ENCODE results near the gene CHST2.

- TF ChIP-seq CTCF (optimal IDR thresholded peaks at IDR 0.05 in 1 of 3, IDR thresholded peaks at IDR 0.05 in 1 of 3, conservative IDR thresholded peaks at IDR 0.05 in 1 of 3; ENCODE audit: extremely low read depth in 1 of 3, insufficient read depth in 2 of 3, low read length in 3 of 3) (no peak), EZH2 (IDR thresholded peaks at IDR 0.05; ENCODE audit: low read length) (no peak)
Observed at GRCh38 chr3:143101792-143102381, 17.7 kb upstream of the CHST2 start.
